Neuronal stem cell (in vitro differentiated cells): ENCODE data around the gene ZMYND11.

Experiments used
- DNase-seq: peaks from one replicate; pipeline ENCODE4 v3.0.0-alpha.2; 2013; ENCODE audit warnings: low spot score
- H2AFZ ChIP-seq: one replicate; pipeline ENCODE4 v1.6.1; 2013; ENCODE audit warnings: mild to moderate bottlenecking, low read length, inconsistent platforms
- H2AK5ac ChIP-seq: 2 replicates; pipeline ENCODE4 v1.6.1; 2013; ENCODE audit warnings: low read depth, mild to moderate bottlenecking, inconsistent platforms, low read length, moderate library complexity, mixed read lengths
- H2BK120ac ChIP-seq: 2 replicates; pipeline ENCODE4 v1.6.1; 2013; ENCODE audit warnings: low read depth, mild to moderate bottlenecking, inconsistent platforms, low read length, moderate library complexity, mixed read lengths
- H2BK12ac ChIP-seq: one replicate; pipeline ENCODE4 v1.6.1; 2013; ENCODE audit warnings: low read length, inconsistent platforms
- H2BK15ac ChIP-seq: 2 replicates; pipeline ENCODE4 v1.6.1; 2013; ENCODE audit warnings: mild to moderate bottlenecking, low read length, inconsistent platforms, mixed read lengths
- H2BK5ac ChIP-seq: one replicate; pipeline ENCODE4 v1.6.1; 2013; ENCODE audit warnings: inconsistent platforms, mild to moderate bottlenecking, low read length, moderate library complexity
- H3K14ac ChIP-seq: one replicate; pipeline ENCODE4 v1.6.1; 2013; ENCODE audit warnings: low read length, inconsistent platforms
- H3K18ac ChIP-seq: 2 replicates; pipeline ENCODE4 v1.6.1; 2013; ENCODE audit warnings: low read length, inconsistent platforms
- H3K23ac ChIP-seq: 2 replicates; pipeline ENCODE4 v1.6.1; 2013; ENCODE audit warnings: low read depth, mild to moderate bottlenecking, mixed read lengths, low read length, inconsistent platforms; ENCODE audit not compliant: poor library complexity
- H3K27ac ChIP-seq: replicated peaks from 3 replicates; pipeline ENCODE4 v1.5.1; 2013; ENCODE audit warnings: low read length, inconsistent platforms
- H3K27me3 ChIP-seq, 3 experiments: 2 replicates each; pipeline ENCODE4 v1.6.1; 2013; ENCODE audit warnings: low read length in 3 of 3, mild to moderate bottlenecking in 2 of 3, inconsistent platforms in 1 of 3, low read depth in 1 of 3, mixed read lengths in 1 of 3, moderate library complexity in 1 of 3; ENCODE audit not compliant: control insufficient read depth in 3 of 3, insufficient read depth in 3 of 3
- H3K36me3 ChIP-seq, 2 donors: replicated peaks in 1 of 2; 2 replicates each; pipeline ENCODE4 v1.6.1; 2013; ENCODE audit warnings: low read length in 2 of 2; ENCODE audit not compliant: control insufficient read depth in 2 of 2, insufficient read depth in 2 of 2
- H3K4ac ChIP-seq: 2 replicates; pipeline ENCODE4 v1.6.1; 2013; ENCODE audit warnings: inconsistent platforms, mild to moderate bottlenecking, low read length, moderate library complexity
- H3K4me1 ChIP-seq, 2 donors: 1 replicate in 1 of 2; 2 replicates in 1 of 2; pipeline ENCODE4 v1.6.1; 2013; ENCODE audit warnings: low read length in 2 of 2, low read depth in 1 of 2; ENCODE audit not compliant: control insufficient read depth in 2 of 2, insufficient read depth in 1 of 2
- H3K4me2 ChIP-seq: one replicate; pipeline ENCODE4 v1.6.1; 2013; ENCODE audit warnings: mild to moderate bottlenecking, low read length, inconsistent platforms; ENCODE audit not compliant: insufficient read depth, poor library complexity, severe bottlenecking
- H3K4me3 ChIP-seq, 2 donors: 2 replicates each; pipeline ENCODE4 v1.5.1; 2013; ENCODE audit warnings: low read length in 2 of 2, mild to moderate bottlenecking in 2 of 2, inconsistent platforms in 1 of 2, moderate library complexity in 1 of 2
- H3K79me1 ChIP-seq: one replicate; pipeline ENCODE4 v1.6.1; 2013; ENCODE audit warnings: low read depth, mild to moderate bottlenecking, inconsistent platforms, low read length, moderate library complexity
- H3K9ac ChIP-seq: one replicate; pipeline ENCODE4 v1.6.1; 2013; ENCODE audit warnings: mild to moderate bottlenecking, low read depth, low read length, inconsistent platforms; ENCODE audit not compliant: poor library complexity
- H3K9me3 ChIP-seq, 2 donors: replicated peaks in 1 of 2; 2 replicates each; pipeline versions ENCODE3 to v1.6.1; 2013; ENCODE audit warnings: low read length in 2 of 2, mild to moderate bottlenecking in 2 of 2, inconsistent platforms in 1 of 2, low read depth in 1 of 2, mixed read lengths in 1 of 2, moderate library complexity in 1 of 2; ENCODE audit not compliant: control insufficient read depth in 2 of 2, insufficient read depth in 1 of 2
- H4K8ac ChIP-seq: one replicate; pipeline ENCODE4 v1.6.1; 2013; ENCODE audit warnings: low read depth, mild to moderate bottlenecking, inconsistent platforms, low read length, moderate library complexity
- H4K91ac ChIP-seq: one replicate; pipeline ENCODE4 v1.6.1; 2013; ENCODE audit warnings: low read length, low read depth, mild to moderate bottlenecking, inconsistent platforms; ENCODE audit not compliant: poor library complexity
- WGBS, 2 donors: extraction: QIAGEN DNeasy Blood & Tissue Kit; methylation state at CpG; one replicate each; pipeline ENCODE4 v1.1.7; 2013; ENCODE audit warnings: missing lambda C conversion rate in 2 of 2, mixed read lengths in 1 of 2; ENCODE audit not compliant: insufficient read length in 2 of 2, insufficient replicate concordance in 1 of 2; ENCODE audit errors: extremely low coverage in 2 of 2; 5-methylcytosine and 5-hydroxymethylcytosine counted together

The ZMYND11 gene

GRCh38 chr10:289581-289980 lies 154.3 kb downstream of the ZMYND11 start:
- Histone ChIP-seq H3K27me3 (no peaks in the 10 kb centered on the region), H3K9me3 (no peaks in the 10 kb centered on the region), H3K4ac (no peak overlapping the region), H2AK5ac (no peak overlapping the region), H3K36me3 (peaks cover 19 to 78% of the 10 kb centered on the region in 2 donors), H2BK12ac (no peak overlapping the region), H4K91ac (no peak overlapping the region), H3K14ac (no peak overlapping the region), H3K79me1 (no peaks in the 10 kb centered on the region), H3K18ac (peak overlapping the region; percentile 40), H2AFZ (no peak overlapping the region), H4K8ac (no peak overlapping the region), H3K4me2 (no peak overlapping the region), H2BK15ac (no peak overlapping the region), H2BK120ac (no peak overlapping the region), H3K9ac (peak overlapping the region; percentile 5), H3K4me3 (no peak overlapping the region), H2BK5ac (no peak overlapping the region), H3K27ac (no peak overlapping the region), H3K23ac (peak overlapping the region; percentile 26), H3K4me1 (peaks cover 0 to 8% of the 10 kb centered on the region in 2 donors)
- DNase-seq, result no peak
- no CpG with 5 or more reads among the region's 9 CpGs for WGBS, 2 donors

GRCh38 chr10:290026-290725 lies 154.9 kb downstream of the ZMYND11 start:
- Histone ChIP-seq H3K18ac (peak overlapping the region; percentile 40), H2AFZ (no peak overlapping the region), H2BK5ac (no peak overlapping the region), H3K36me3 (peaks cover 17 to 72% of the 10 kb centered on the region in 2 donors), H2BK12ac (no peak overlapping the region), H3K9me3 (no peaks in the 10 kb centered on the region), H3K4me2 (no peak overlapping the region), H3K23ac (peak overlapping the region; percentile 26), H4K91ac (no peak overlapping the region), H3K9ac (no peak overlapping the region), H3K4me1 (peaks cover 0 to 8% of the 10 kb centered on the region in 2 donors), H3K27me3 (no peaks in the 10 kb centered on the region), H2AK5ac (no peak overlapping the region), H3K14ac (no peak overlapping the region), H3K27ac (no peak overlapping the region), H3K4ac (no peak overlapping the region), H2BK15ac (no peak overlapping the region), H3K4me3 (no peak overlapping the region), H2BK120ac (no peak overlapping the region), H3K79me1 (no peaks in the 10 kb centered on the region), H4K8ac (no peak overlapping the region)
- no CpG with 5 or more reads among the region's 17 CpGs for WGBS, 2 donors
- DNase-seq, result no peak

GRCh38 chr10:293636-294035 lies 158.4 kb downstream of the ZMYND11 start:
- Histone ChIP-seq H2BK120ac (no peak overlapping the region), H2BK12ac (no peak overlapping the region), H3K36me3 (peaks cover 10 to 40% of the 10 kb centered on the region in 2 donors), H3K23ac (no peak overlapping the region), H2AK5ac (no peak overlapping the region), H4K8ac (no peak overlapping the region), H3K4me3 (no peak overlapping the region), H3K4me1 (peaks cover 0 to 8% of the 10 kb centered on the region in 2 donors), H2BK15ac (no peak overlapping the region), H3K4me2 (no peak overlapping the region), H3K14ac (no peak overlapping the region), H3K27me3 (no peaks in the 10 kb centered on the region), H4K91ac (no peak overlapping the region), H3K27ac (no peak overlapping the region), H2AFZ (no peak overlapping the region), H3K18ac (no peak overlapping the region), H2BK5ac (no peak overlapping the region), H3K9ac (no peak overlapping the region), H3K9me3 (no peaks in the 10 kb centered on the region), H3K79me1 (no peaks in the 10 kb centered on the region), H3K4ac (no peak overlapping the region)
- no peak for DNase-seq
- no CpG with 5 or more reads among the region's 4 CpGs for WGBS, 2 donors

- Histone ChIP-seq H3K36me3 (peaks cover 7 to 22% of the 10 kb centered on the region in 2 donors), H3K9me3 (no peaks in the 10 kb centered on the region), H3K18ac (no peak overlapping the region), H3K79me1 (no peaks in the 10 kb centered on the region), H4K8ac (no peak overlapping the region), H2AFZ (no peak overlapping the region), H2BK5ac (no peak overlapping the region), H3K27ac (no peak overlapping the region), H3K23ac (no peak overlapping the region), H3K27me3 (no peaks in the 10 kb centered on the region), H2BK12ac (no peak overlapping the region), H3K9ac (no peak overlapping the region), H3K14ac (no peak overlapping the region), H2BK120ac (no peak overlapping the region), H4K91ac (no peak overlapping the region), H3K4me3 (no peak overlapping the region), H2AK5ac (no peak overlapping the region), H3K4ac (no peak overlapping the region), H2BK15ac (no peak overlapping the region), H3K4me2 (no peak overlapping the region), H3K4me1 (peaks cover 0 to 8% of the 10 kb centered on the region in 2 donors)
- DNase-seq, result no peak
- WGBS, 2 donors, result no CpG with 5 or more reads among the region's 6 CpGs
Observed at GRCh38 chr10:297567-297966, 162.3 kb downstream of the ZMYND11 start.
